MM.1S (cell line): Measurements from ENCODE around the gene ERC2.

Source experiments
- DNase-seq: peaks from one replicate; pipeline ENCODE4 v3.0.0-alpha.2; 2015
- H2AFZ ChIP-seq: fragments of 300-600 bp; sonication (generic); 2 replicates; pipeline ENCODE4 v1.6.0; 2016; ENCODE audit warnings: antibody characterized with exemption, low read length
- H3F3A ChIP-seq: fragments of 300-600 bp; sonication (generic); 2 replicates; pipeline ENCODE4 v1.6.1; 2016; ENCODE audit warnings: mild to moderate bottlenecking, antibody characterized with exemption, low read length, moderate library complexity, mixed read lengths; ENCODE audit not compliant: insufficient read depth
- H3K27ac ChIP-seq: fragments of 300-600 bp; sonication (generic); 2 replicates; pipeline ENCODE4 v1.5.1; 2016; ENCODE audit warnings: mild to moderate bottlenecking, low read length
- H3K27me3 ChIP-seq: fragments of 300-600 bp; sonication (generic); replicated peaks from 2 replicates; pipeline ENCODE4 v1.6.0; 2016; ENCODE audit warnings: low read length; ENCODE audit not compliant: insufficient read depth
- H3K36me3 ChIP-seq: fragments of 300-600 bp; sonication (generic); replicated peaks from 2 replicates; pipeline ENCODE4 v1.6.1; 2016; ENCODE audit warnings: mild to moderate bottlenecking, low read length, mixed read lengths; ENCODE audit not compliant: insufficient read depth
- H3K4me1 ChIP-seq: fragments of 300-600 bp; sonication (generic); 2 replicates; pipeline ENCODE4 v1.6.1; 2016; ENCODE audit warnings: low read length, mixed read lengths
- H3K4me2 ChIP-seq: fragments of 300-600 bp; sonication (generic); 2 replicates; pipeline ENCODE4 v1.6.0; 2016; ENCODE audit warnings: low read depth, low read length
- H3K4me3 ChIP-seq: fragments of 300-600 bp; sonication (generic); 2 replicates; pipeline ENCODE4 v1.5.1; 2016; ENCODE audit warnings: low read length, mixed read lengths
- H3K79me2 ChIP-seq: fragments of 300-600 bp; sonication (generic); 2 replicates; pipeline ENCODE4 v1.6.1; 2016; ENCODE audit warnings: mixed run types, low read length, mixed read lengths
- H3K9ac ChIP-seq: fragments of 300-600 bp; sonication (generic); 2 replicates; pipeline ENCODE4 v1.6.1; 2016; ENCODE audit warnings: low read length, mixed read lengths
- H3K9me2 ChIP-seq: fragments of 300-600 bp; sonication (generic); replicated peaks from 2 replicates; pipeline ENCODE4 v1.6.1; 2016; ENCODE audit warnings: mild to moderate bottlenecking, low read length, mixed read lengths; ENCODE audit not compliant: insufficient read depth
- H3K9me3 ChIP-seq: fragments of 300-600 bp; sonication (generic); replicated peaks from 2 replicates; pipeline ENCODE4 v1.6.1; 2016; ENCODE audit warnings: mild to moderate bottlenecking, low read length, mixed read lengths; ENCODE audit not compliant: insufficient read depth
- H4K20me1 ChIP-seq: fragments of 300-600 bp; sonication (generic); 2 replicates; pipeline ENCODE4 v1.6.1; 2016; ENCODE audit warnings: mild to moderate bottlenecking, low read length, moderate library complexity, mixed read lengths; ENCODE audit not compliant: insufficient read depth
- CTCF ChIP-seq: fragments of 300-600 bp; sonication (generic); IDR thresholded peaks from 2 replicates; pipeline ENCODE4 v1.5.1; 2016; ENCODE audit warnings: antibody characterized with exemption, low read length, mixed read lengths
- EZH2 ChIP-seq: fragments of 300-600 bp; sonication (generic); optimal IDR thresholded peaks from 2 replicates; pipeline ENCODE3; 2017; ENCODE audit warnings: low read depth, mild to moderate bottlenecking, antibody characterized with exemption, low read length, mixed read lengths
- EZH2phosphoT487 ChIP-seq: fragments of 300-600 bp; sonication (generic); IDR thresholded peaks from 2 replicates; pipeline ENCODE4 v1.6.1; 2018; ENCODE audit warnings: antibody characterized with exemption, low read length

ERC2 gene

GRCh38 chr3:55746808-55747413, 721.4 kb downstream of the ERC2 start:
- no peaks in the 10 kb centered on the region for H3K79me2 ChIP-seq
- H4K20me1 ChIP-seq: no peaks in the 10 kb centered on the region
- no peak overlapping the region for H3K9ac ChIP-seq
- no peak overlapping the region for H2AFZ ChIP-seq
- no peaks in the 10 kb centered on the region for H3K4me1 ChIP-seq
- H3F3A ChIP-seq: no peaks in the 10 kb centered on the region
- H3K36me3 ChIP-seq: no peaks in the 10 kb centered on the region
- H3K27me3 ChIP-seq: no peaks in the 10 kb centered on the region
- H3K9me3 ChIP-seq: no peaks in the 10 kb centered on the region
- peak; percentile 28 for DNase-seq
- H3K4me2 ChIP-seq: no peak overlapping the region
- TF ChIP-seq CTCF: peak; percentile 44
- TF ChIP-seq EZH2phosphoT487: no peak
- no peak for TF ChIP-seq EZH2
- H3K9me2 ChIP-seq: no peaks in the 10 kb centered on the region
- H3K4me3 ChIP-seq: no peak overlapping the region
- no peak overlapping the region for H3K27ac ChIP-seq

- no peak overlapping the region for H3K27ac ChIP-seq
- no peak overlapping the region for H3K4me3 ChIP-seq
- TF ChIP-seq EZH2phosphoT487 (no peak), EZH2 (no peak), CTCF (no peak)
- no peak overlapping the region for H3K9ac ChIP-seq
- no peaks in the 10 kb centered on the region for H3K27me3 ChIP-seq
- no peaks in the 10 kb centered on the region for H4K20me1 ChIP-seq
- H3K4me1 ChIP-seq: no peaks in the 10 kb centered on the region
- no peak overlapping the region for H2AFZ ChIP-seq
- H3K79me2 ChIP-seq: no peaks in the 10 kb centered on the region
- no peak for DNase-seq
- H3K9me2 ChIP-seq: no peaks in the 10 kb centered on the region
- H3K36me3 ChIP-seq: no peaks in the 10 kb centered on the region
- H3K4me2 ChIP-seq: no peak overlapping the region
- H3F3A ChIP-seq: no peaks in the 10 kb centered on the region
- no peaks in the 10 kb centered on the region for H3K9me3 ChIP-seq
Measured at GRCh38 chr3:55742832-55743136, 725.5 kb downstream of the ERC2 start.

- no peaks in the 10 kb centered on the region for H3K9me3 ChIP-seq
- H3K27ac ChIP-seq: no peak overlapping the region
- no peak for DNase-seq
- H4K20me1 ChIP-seq: no peaks in the 10 kb centered on the region
- no peaks in the 10 kb centered on the region for H3K27me3 ChIP-seq
- H3K9ac ChIP-seq: no peak overlapping the region
- H3K4me2 ChIP-seq: no peak overlapping the region
- H3K79me2 ChIP-seq: no peaks in the 10 kb centered on the region
- H3K4me1 ChIP-seq: no peaks in the 10 kb centered on the region
- H3K4me3 ChIP-seq: no peak overlapping the region
- H3K36me3 ChIP-seq: no peaks in the 10 kb centered on the region
- no peaks in the 10 kb centered on the region for H3K9me2 ChIP-seq
- H2AFZ ChIP-seq: no peak overlapping the region
- TF ChIP-seq EZH2phosphoT487: no peak
- TF ChIP-seq EZH2: no peak
- TF ChIP-seq CTCF: no peak
- no peaks in the 10 kb centered on the region for H3F3A ChIP-seq
Measured at GRCh38 chr3:55742022-55742831, 726.0 kb downstream of the ERC2 start.
